Lung microvascular endothelial cell (primary cell): ENCODE data around the gene PAQR4. TPM values are rescaled to one million over a fixed set of nuclear protein-coding genes. Genes with fewer than 3 reads are reported as not detected.
"Not testable (repeated sequence)": the region's sequence is repeated elsewhere in the genome, so short reads cannot be mapped to it uniquely, and the experiment has no call there.

Experiments used
- DNase-seq, 2 donors: peaks; one replicate each; pipeline versions ENCODE4 v3.0.0 to v3.0.0-alpha.2; 2010; ENCODE audit warnings: low read depth in 2 of 2
- total RNA-seq: library from RNA; depleted of rRNA; stranded (reverse); fragments of >200 nt; gene quantifications from 2 replicates; pipeline ENCODE4 v1.2.1, GENCODE V29; 2014

Gene PAQR4
- total RNA-seq: 2.6 and 4.1 TPM in 2 replicates

DNA sequence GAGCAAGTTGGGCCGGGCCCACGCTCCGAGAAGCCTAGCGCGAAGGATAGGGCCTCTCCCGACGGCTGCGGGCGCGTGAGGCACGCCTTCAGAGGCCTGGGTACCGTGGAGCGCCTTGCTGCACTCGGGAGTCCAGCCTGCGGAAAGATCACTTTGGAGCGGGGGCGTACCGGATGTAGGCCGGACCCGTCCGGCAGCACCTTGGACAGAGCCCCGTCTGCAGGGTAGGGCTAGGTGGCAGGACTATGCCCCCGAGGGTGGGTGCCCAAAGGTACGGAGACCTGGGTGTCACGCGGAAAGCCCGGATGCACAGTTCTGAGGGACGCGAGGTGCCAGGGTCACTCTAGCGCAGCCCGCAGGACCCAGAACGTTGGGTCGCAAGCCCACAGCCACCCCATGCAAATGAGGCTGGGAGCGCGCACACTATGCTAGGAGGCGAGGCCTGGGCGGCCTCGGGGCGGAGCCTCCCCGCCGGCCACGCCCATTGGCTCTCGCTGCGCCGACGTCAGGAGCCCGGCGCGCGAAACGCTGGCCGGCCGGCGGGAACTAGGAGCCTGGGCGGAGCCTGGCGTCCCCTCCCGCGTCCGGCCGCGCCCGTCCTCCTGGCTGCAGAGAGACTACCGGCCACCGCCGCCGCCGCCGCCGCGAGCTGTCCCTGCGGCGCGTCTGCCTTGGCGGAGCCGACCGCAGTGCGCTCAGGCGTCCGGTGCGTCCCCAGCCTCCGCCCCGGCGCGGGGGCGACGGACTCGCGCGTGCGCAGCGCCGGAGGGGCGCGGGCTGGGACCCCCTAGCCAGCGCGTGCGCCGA, at the start of gene PAQR4:
Gene PAQR4 (plus strand): TSS at position 611 of the 807 bp plus-strand sequence. CDS start 327 bp downstream, outside the sequence.
- peak; percentile 87 to 91 for DNase-seq

DNA sequence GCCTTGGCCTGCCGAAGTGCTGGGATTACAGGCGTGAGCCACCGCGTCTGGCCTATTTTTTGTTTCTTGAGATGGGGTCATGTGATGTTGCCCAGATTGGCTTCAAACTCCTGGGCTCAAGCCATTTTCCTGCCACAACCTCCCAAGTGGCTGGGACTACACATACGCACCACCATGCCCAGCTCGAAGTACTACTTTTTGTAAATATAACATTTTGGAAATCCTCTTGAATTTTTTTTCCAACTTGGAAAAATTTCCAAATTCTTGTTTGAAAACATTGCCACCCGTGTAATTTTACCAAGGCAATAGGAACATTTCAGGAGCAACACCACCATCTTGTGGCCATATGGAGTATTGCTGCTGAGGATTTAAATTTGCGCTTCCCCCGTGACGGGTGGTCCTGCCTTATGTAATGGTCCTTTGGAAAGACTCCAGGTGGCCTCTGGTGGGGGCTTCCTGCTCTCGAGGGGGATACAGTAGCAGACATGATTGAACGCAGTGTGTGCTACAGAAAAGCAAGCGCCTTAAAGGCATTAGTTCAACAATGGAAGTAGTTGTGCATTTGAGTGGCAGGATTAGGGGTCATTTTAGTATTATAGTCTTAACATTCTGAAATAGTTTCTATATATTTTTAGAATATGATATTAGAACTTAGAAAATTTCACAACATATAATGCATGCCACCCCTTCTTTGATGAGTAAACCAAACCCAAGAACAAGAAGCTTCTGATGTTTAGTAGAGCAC, 49.5 kb upstream of the PAQR4 start:
- peak; percentile 70 to 85 for DNase-seq

DNA sequence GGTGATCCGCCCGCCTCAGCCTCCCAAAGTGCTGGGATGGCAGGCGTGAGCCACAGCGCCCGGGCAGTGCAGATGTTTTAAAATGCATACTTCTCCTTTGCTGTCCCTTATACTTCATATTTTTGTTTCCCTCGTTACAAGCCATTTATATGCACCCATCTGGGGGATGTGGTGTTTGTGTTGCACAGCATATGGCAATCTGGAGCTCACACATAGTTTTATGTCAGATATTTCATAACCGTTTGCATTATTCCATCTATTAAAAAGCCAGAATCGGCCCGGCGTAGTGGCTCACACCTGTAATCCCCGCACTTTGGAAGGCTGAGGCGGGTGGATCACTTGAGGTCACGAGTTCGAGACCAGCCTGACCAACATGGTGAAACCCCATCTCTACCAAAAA, 45.7 kb upstream of the PAQR4 start:
- DNase-seq: no peak

DNA sequence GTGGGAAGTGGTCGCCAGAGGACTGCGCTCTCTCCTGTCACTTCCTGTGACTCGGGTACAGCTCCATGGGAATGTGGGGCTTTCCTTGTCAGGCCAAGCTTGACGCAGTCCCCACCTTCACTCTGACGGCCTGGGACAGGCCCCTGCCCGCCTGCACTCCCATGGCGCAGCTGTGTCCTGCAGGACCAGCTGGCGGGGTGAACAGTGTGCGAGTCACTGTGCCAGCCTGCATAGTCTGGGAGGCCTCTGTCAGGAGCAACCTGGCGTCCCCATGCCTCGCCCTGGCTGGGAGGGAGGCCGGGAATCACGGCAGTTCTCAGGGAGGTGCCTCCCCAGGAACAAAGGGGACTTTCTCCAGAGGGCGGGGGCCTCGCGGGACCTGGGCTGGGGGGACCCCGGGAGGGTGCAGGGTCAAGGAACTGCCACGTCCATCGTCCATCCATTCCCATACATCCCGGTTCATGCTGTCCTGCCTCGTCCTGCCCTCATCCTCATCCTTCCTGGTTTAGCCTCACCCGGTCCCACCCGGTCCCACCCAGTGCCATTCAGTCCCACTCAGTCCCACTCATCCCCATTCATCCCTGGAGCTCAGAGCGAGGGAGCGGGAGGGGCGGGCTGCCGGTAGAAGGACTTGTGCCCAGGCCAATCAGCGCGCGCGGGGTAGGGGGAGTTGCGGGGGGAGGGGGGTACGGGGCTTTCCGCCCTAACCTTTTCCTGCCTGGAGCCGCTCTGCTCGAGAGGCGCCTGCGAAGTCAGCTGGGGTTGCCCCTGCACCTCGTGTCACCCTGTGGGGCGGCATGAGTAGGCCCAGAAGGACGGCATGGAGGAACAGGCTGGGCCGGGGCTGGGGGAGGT, 44.0 kb upstream of the PAQR4 start:
- DNase-seq: no peak

DNA sequence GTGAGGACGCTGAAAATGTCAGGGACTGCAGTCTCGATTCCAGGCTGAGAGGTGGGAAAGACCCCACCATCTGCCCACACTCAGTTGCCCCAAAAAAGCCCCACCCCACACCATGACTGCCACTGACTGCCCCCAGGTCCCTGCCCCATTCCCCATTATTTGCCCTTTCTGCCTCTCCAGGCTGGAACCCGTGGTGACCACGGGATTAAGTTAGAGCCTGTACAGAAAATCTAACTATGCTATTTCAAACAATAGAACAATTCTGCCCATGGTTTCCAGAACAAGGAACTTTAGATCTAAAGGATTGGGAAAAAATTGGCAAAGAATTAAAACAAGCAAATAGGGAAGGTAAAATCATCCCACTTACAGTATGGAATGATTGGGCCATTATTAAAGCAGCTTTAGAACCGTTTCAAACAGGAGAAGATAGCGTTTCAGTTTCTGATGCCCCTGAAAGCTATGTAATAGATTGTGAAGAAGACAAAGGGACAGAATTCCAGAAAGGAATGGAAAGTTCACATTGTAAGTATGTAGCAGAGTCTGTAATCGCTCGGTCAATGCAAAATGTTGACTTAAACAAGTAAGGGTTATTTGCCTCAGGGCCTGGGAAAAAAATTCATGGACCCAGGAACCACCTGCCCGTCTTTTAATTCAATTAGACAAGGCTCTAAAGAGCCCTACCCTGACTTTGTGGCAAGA, 43.0 kb upstream of the PAQR4 start:
- DNase-seq: no peak

DNA sequence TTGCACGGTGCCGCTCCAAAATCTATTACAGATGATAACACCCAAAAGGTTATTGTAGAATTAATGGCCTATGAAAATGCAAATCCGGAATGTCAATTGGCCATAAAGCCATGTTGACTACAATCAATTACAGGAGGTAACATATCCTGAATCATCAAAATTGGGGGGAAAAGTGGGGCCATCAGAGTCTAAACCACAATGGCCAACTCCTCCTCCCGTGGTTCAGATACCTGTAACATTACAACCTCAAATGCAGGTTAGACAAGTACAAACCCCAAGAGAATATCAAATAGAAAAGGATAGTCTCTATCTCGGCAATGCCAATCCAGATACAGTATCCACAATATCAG, 42.5 kb upstream of the PAQR4 start:
- DNase-seq: no peak

DNA sequence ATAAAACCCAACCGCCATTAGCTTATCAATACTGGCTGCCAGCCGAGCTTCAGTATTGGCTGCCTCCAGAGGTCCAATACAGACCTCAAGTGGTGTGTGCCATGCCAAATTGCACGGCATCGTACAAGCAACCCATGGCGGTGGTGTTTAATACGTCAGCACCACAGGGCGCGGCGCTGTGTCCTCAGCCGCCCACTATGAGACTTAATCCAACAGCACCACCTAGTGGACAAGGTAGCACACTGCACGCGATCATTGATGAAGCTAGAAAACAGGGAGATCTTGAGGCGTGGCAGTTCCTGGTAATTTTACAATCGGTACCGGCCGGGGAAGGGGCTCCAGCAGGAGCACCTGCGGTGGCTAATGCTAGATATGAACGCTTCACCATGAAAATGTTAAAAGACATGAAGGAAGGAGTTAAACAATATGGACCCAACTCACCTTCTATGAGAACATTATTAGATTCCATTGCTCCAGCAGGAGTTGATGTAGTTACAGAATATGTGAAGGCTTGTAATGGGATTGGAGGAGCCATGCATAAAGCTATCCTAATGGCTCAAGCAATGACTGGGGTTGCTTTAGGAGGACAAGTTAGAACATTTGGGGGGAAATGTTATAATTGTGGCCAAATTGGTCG, 42.0 kb upstream of the PAQR4 start:
- peak; percentile 77 to 86 for DNase-seq

DNA sequence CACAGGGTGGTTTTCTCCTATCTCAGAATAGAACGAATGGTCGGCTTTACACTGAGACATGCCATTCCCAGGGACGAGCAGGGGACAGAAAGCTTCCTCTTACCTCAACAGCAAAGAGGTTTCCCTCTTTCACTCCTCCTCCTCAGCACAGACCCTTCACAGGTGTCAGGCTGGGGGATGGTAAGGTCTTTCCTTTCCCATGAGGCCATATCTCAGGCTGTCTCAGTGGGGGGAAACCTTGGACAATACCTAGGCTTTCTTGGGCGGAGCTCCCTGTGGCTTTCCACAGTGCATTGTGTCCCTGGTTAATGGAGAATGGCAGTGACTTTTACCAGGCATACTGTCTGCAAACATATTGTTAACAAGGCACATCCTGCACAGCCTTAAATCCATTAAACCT, 41.0 kb upstream of the PAQR4 start:
- not testable (repeated sequence) for DNase-seq

DNA sequence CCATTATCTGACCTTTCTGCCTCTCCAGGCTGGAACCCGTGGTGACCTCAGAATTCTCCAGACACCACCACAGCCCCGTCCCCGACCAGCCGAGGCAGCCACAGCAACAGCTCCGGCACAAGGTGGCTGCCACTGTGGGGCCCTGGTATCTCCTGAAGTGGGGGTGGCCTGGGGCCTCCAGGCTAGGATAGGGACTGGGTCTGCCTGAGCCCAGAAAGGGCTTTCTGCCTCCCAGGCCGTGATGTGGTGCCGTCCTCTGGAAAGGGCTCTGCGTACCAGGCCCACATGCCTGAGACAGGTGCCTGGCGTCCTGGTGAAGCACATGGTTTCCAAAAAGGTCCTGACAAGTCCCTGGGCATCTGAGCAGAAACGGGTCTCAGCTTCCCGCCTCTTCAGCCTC, 40.4 kb upstream of the PAQR4 start:
- no peak for DNase-seq

DNA sequence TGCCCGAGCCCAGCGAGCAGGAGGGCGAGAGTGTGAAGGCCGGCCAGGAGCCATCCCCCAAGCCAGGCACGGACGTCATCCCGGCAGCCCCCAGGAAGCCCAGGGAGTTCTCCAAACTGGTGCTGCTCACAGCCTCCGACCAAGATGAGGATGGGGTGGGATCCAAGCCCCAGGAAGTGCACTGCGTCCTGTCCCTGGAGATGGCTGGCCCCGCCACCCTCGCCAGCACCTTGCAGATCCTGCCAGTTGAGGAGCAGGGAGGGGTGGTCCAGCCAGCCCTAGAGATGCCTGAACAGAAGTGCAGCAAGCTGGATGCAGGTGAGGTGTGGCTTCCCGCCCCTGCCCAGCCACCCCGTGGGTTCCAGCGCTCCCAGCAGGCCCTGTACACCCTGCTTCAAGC, 39.5 kb upstream of the PAQR4 start:
- no peak for DNase-seq

DNA sequence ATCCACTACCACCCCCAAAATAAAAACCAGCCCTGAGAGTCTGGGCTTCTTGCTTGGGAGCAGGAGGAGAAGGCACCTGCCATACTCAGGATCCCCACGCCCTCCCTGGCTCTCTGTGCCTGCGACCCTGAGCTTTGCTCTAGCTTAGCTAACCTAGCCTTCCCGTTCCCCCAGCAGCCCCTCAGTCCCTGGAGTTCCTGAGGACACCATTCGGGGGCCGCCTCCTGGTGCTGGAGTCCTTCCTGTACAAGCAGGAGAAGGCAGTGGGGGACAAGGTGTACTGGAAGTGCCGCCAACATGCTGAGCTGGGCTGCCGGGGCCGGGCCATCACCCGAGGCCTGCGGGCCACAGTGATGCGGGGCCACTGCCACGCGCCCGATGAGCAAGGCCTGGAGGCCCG, 38.9 kb upstream of the PAQR4 start:
- DNase-seq: no peak

DNA sequence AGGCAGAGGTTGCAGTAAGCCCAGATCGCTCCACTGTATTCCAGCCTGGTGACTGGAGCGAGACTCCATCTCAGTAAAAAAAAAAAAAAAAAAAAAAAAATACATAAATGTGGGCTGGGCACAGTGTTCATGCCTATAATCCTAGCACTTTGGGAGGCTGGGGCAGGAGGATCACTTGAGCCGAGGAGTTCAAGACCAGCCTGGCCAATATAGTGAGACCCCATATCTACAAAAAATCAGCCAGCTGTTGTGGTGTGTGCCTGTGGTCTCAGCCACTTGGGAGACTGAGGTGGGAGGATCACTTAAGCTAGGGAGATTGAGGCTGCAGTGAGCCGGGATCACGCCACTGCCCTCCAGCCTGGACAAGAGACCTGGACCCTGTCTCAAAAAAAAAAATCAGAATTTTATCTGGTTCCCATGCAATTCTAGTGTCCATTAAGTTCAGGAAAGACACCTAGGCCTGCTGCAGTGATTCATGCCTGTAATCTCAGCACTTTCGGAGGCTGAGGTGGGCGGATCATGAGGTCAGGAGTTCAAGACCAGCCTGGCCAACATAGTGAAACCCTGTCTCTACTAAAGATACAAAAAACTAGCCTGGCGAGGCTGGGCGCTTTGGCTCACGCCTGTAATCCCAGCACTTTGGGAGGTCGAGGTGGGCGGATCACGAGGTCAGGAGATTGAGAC, 37.8 kb upstream of the PAQR4 start:
- not testable (repeated sequence) for DNase-seq

DNA sequence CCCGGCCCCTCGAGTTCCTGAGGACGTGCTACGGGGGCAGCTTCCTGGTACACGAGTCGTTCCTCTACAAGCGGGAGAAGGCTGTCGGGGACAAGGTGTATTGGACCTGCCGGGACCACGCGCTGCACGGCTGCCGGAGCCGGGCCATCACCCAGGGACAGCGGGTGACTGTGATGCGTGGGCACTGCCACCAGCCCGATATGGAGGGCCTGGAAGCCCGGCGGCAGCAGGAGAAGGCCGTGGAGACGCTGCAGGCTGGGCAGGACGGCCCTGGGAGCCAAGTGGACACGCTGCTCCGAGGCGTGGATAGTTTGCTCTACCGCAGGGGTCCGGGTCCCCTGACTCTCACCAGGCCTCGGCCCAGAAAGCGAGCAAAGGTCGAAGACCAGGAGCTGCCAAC, 36.0 kb upstream of the PAQR4 start:
- DNase-seq: no peak

DNA sequence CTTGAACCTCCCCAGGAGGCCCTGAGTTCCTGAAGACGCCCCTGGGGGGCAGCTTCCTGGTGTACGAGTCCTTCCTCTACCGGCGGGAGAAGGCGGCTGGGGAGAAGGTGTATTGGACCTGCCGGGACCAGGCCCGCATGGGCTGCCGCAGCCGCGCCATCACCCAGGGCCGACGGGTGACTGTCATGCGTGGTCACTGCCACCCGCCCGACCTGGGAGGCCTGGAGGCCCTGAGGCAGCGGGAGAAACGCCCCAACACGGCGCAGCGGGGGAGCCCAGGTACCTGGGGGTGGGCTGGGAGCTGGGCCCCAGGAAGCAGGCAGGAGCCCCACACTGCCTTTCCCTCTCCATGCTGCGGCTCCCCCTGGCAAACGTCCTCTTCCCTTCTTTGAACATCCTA, 35.4 kb upstream of the PAQR4 start:
- DNase-seq: no peak

DNA sequence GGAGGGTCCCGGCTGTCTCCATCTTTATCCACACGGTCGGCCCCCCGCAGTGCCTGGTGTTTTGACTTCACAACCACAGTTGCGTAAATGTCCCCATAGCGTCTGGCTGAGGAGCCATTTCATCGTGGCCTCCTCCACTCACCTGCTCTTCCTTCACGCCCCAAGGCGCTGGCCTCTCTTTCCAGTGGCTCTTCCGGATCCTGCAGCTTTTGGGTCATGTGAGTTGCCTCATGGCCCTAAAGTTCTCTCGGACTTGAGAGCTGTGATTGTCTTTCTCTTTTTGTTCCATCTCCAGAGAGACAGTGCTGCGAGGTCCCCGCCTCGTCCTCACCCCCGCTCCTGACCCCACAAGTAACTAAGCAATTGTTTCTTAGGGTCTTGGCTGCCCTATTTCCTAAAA, 34.7 kb upstream of the PAQR4 start:
- DNase-seq: no peak

DNA sequence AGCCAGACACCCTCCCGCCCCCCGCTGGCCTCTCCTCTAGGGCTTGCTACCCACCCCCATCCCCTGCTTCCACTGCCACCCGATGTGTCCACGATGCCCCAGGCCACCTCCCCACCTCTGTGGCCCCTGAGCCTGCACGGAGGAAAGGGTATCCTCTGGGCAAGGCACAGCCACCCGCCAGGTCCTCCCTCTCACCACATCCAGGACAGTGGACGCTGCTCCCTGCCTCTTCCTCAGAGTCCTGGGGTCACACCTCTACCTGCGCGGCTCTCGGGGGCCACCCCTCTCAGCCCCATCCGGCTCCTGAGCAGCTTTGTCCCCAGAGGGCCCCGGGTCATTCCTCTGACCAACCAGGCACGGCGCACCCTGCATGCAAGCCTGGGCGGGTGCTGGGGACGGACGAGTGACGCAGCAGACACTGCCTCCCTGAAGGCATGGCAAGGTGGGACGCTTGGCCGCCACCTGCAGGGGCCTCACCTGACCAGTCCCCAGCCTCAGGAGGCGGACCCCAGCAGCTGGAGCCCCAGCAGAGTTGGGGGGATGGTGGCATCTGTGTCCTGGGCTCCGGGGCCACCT, 32.6 kb upstream of the PAQR4 start:
- DNase-seq: no peak

DNA sequence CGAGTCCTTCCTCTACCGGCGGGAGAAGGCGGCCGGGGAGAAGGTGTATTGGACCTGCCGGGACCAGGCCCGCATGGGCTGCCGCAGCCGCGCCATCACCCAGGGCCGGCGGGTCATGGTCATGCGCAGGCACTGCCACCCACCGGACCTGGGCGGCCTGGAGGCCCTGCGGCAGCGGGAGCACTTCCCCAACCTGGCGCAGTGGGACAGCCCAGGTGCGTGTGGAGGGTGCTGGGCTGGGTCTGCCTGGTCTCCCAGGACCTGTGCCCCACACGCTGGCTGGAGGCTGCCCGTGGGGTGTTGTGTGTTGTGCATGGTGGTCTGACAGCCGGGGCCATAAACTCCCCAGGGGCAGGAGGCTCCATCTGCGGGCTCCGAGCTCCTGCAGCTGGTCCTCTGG, 32.0 kb upstream of the PAQR4 start:
- no peak for DNase-seq

DNA sequence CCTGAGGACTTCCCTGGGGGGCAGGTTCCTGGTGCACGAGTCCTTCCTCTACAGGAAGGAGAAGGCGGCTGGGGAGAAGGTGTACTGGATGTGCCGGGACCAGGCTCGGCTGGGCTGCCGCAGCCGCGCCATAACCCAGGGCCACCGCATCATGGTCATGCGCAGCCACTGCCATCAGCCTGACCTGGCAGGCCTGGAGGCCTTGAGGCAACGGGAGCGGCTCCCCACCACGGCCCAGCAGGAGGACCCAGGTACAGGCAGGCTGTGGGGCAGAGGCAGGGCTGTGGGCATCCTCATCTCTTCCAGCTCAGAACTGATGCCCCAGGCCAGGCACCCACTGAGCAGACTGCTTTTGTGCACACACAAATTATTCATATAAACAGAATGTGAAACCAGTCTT, 30.9 kb upstream of the PAQR4 start:
- no peak for DNase-seq

DNA sequence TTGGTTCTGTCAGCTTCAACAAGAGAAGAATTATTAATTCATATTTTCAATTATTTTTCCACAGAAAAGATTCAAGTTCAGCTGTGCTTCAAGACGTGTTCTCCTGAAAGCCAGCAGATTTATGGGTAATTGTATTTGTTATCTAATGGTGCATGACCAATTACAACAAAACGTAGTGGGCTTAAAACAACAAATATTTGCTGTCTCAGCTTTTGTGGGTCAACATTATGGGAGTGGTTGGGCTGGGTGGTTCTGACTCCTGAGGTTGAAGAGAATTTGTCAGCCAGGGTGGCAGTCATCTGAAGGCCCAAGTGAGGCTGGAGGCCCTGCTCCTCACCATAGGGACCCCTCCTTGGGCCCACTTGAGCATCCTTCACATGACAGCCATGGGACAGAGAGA, 29.2 kb upstream of the PAQR4 start:
- DNase-seq: no peak

DNA sequence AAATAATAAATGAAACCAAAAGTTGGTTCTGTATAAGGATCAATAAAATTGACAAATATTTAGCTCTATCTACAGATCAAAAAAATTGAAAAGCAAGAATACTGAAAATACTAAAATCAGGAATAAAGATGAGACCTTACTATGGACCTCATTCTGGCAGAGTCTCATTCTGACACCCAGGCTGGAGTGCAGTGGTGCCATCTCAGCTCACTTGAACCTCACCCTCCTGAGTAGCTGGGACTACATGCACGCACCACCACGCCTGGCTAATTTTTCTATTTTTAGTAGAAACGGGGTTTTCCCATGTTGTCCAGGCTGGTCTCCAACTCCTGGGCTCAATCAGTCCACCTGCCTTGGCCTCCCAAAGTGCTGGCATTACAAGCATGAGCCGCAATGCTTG, 27.1 kb upstream of the PAQR4 start:
- no peak for DNase-seq
